Type B pancreatic cell (in vitro differentiated cells): ENCODE data around the gene KCNB1. TPM values are rescaled to one million over a fixed set of nuclear protein-coding genes. Genes with fewer than 3 reads are reported as not detected.

Source experiments
- DNase-seq: peaks from one replicate; pipeline ENCODE4 v3.0.0; 2021; ENCODE audit warnings: mixed read lengths; ENCODE audit not compliant: unreplicated experiment; ENCODE audit errors: extremely low spot score
- H3K27ac Mint-ChIP-seq: 2 replicates; pipeline ENCODE4 v1.8.0; 2021; ENCODE audit warnings: mild to moderate bottlenecking, mixed read lengths
- H3K27me3 Mint-ChIP-seq: 2 replicates; pipeline ENCODE4 v1.8.0; 2021; ENCODE audit warnings: mixed read lengths
- H3K36me3 Mint-ChIP-seq: 2 replicates; pipeline ENCODE4 v1.8.0; 2021; ENCODE audit warnings: mixed read lengths
- H3K4me1 Mint-ChIP-seq: one replicate; pipeline ENCODE4 v1.8.0; 2021; ENCODE audit warnings: mixed read lengths; ENCODE audit not compliant: unreplicated experiment
- H3K4me3 Mint-ChIP-seq: 2 replicates; pipeline ENCODE4 v1.8.0; 2021; ENCODE audit warnings: mild to moderate bottlenecking, mixed read lengths
- H3K9me3 Mint-ChIP-seq: 2 replicates; pipeline ENCODE4 v1.8.0; 2021; ENCODE audit warnings: mixed read lengths
- CTCF ChIP-seq: fragments of 200-600 bp; sonication (generic); conservative IDR thresholded peaks from 2 replicates; pipeline ENCODE4 v1.5.0; 2021; ENCODE audit warnings: antibody characterized with exemption, mild to moderate bottlenecking
- total RNA-seq: library from RNA; stranded (reverse); gene quantifications from 2 replicates; pipeline ENCODE4 v1.2.1, GENCODE V29; 2021; ENCODE audit warnings: low replicate concordance

The KCNB1 gene
- total RNA-seq, 1 donor from 2014 or later: 1.2 TPM

GRCh38 chr20:49424536-49424935, 57.9 kb downstream of the KCNB1 start:
- no peaks in the 10 kb centered on the region for H3K36me3 Mint-ChIP-seq
- no peak for DNase-seq
- no peaks in the 10 kb centered on the region for H3K4me1 Mint-ChIP-seq
- H3K27me3 Mint-ChIP-seq: peaks cover 37% of the 10 kb centered on the region
- TF ChIP-seq CTCF: no peak
- no peak overlapping the region for H3K27ac Mint-ChIP-seq
- H3K4me3 Mint-ChIP-seq: no peak overlapping the region
- no peaks in the 10 kb centered on the region for H3K9me3 Mint-ChIP-seq

GRCh38 chr20:49422161-49422560, 60.3 kb downstream of the KCNB1 start:
- no peak for TF ChIP-seq CTCF
- H3K4me3 Mint-ChIP-seq: no peak overlapping the region

GRCh38 chr20:49420811-49421295, 61.6 kb downstream of the KCNB1 start:
- Mint-ChIP-seq H3K36me3 (no peaks in the 10 kb centered on the region), H3K27ac (no peak overlapping the region), H3K27me3 (peaks cover 23% of the 10 kb centered on the region), H3K9me3 (no peaks in the 10 kb centered on the region), H3K4me3 (no peak overlapping the region), H3K4me1 (no peaks in the 10 kb centered on the region)
- no peak for TF ChIP-seq CTCF
- no peak for DNase-seq

More at GRCh38 chr20:49422161-49422560, 60.3 kb downstream of the KCNB1 start:
- DNase-seq: no peak
- Mint-ChIP-seq H3K27ac (no peak overlapping the region), H3K36me3 (no peaks in the 10 kb centered on the region), H3K27me3 (peaks cover 27% of the 10 kb centered on the region), H3K9me3 (no peaks in the 10 kb centered on the region), H3K4me1 (no peaks in the 10 kb centered on the region)

GRCh38 chr20:49420292-49420691, 62.2 kb downstream of the KCNB1 start:
- Mint-ChIP-seq H3K36me3 (no peaks in the 10 kb centered on the region), H3K4me1 (no peaks in the 10 kb centered on the region)
- no peak for TF ChIP-seq CTCF

GRCh38 chr20:49419785-49420184, 62.7 kb downstream of the KCNB1 start:
- Mint-ChIP-seq H3K27ac (no peak overlapping the region), H3K36me3 (no peaks in the 10 kb centered on the region), H3K9me3 (no peaks in the 10 kb centered on the region), H3K4me3 (no peak overlapping the region), H3K27me3 (peaks cover 26% of the 10 kb centered on the region), H3K4me1 (no peaks in the 10 kb centered on the region)
- DNase-seq: no peak
- no peak for TF ChIP-seq CTCF

More at GRCh38 chr20:49420292-49420691, 62.2 kb downstream of the KCNB1 start:
- no peak overlapping the region for H3K4me3 Mint-ChIP-seq
- no peak for DNase-seq
- H3K27ac Mint-ChIP-seq: no peak overlapping the region
- H3K9me3 Mint-ChIP-seq: no peaks in the 10 kb centered on the region
- peaks cover 25% of the 10 kb centered on the region for H3K27me3 Mint-ChIP-seq

- Mint-ChIP-seq H3K27ac (no peak overlapping the region), H3K36me3 (no peaks in the 10 kb centered on the region), H3K4me1 (no peaks in the 10 kb centered on the region), H3K9me3 (no peaks in the 10 kb centered on the region), H3K4me3 (no peak overlapping the region), H3K27me3 (peaks cover 30% of the 10 kb centered on the region)
- no peak for DNase-seq
- TF ChIP-seq CTCF: no peak
Measured at GRCh38 chr20:49418809-49419208, 63.7 kb downstream of the KCNB1 start.
